ENCODE results near the gene LHPP.

LHPP gene

GRCh38 chr10:124559372-124560132, 97.9 kb downstream of the LHPP start:
- no peak for DNase-seq

DNA sequence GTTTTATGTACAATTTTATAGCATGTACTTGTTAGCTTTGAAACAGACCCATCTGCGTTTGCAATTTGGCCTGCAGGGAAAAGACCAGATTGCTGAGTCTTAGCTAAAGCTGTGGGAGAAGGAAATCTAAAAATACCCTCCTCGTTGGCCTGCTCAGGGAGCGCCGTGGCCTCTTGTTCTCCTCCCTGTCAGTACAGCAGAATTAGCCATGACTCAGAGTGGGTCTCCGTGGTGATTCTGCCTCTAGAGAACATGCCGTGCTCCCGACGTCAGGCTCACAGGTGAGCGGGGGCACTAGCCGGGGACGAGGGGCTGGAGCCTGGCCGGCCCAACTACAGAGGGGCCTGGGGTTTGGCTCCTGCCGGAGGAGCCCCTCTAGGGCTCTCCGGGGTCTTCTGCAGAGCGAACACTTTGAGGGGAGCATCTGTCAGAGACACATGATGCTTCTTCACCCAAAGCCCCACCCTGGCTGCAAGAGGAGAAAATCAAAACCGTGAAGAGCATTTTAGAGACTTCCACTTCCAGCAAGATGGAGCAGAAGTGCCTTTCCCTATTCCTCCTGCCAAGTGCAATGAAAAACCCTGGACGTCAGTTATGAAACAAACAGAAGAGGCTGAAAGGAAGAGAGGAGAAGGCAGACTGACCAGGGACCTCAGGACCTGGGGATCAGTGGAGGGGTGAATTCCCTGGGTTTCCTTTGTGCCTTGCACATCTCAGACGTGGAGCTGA, 98.9 kb downstream of the LHPP start:
- no peak for DNase-seq

DNA sequence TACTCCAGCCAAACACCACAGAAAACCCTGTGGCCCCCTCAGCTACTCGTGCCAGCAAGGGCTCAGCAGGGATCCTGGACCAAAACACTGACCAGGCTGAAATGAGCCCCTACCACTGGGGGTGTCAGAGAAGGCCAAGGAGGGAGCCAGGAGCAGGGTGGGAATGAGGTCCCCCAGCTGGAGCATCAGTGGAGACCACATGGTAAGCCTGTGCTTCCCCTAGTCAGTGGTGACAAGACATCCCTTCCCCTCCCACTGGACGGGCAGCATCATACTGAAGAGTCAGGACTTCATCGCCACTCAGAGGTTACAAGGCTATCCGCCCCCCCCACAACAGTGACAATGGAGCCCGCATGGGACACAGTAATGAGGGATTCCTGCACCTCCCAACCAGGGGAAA, 99.6 kb downstream of the LHPP start:
- no peak for DNase-seq

GRCh38 chr10:124562425-124563060, 100.9 kb downstream of the LHPP start:
- no peak for DNase-seq

GRCh38 chr10:124563320-124564040, 101.9 kb downstream of the LHPP start:
- no peak for DNase-seq

- DNase-seq, result no peak
Observed at GRCh38 chr10:124564881-124565280, 103.3 kb downstream of the LHPP start.

GRCh38 chr10:124565565-124566221, 104.1 kb downstream of the LHPP start:
- DNase-seq, result no peak

GRCh38 chr10:124566222-124566888, 104.7 kb downstream of the LHPP start:
- DNase-seq, result no peak

GRCh38 chr10:124566981-124567835, 105.6 kb downstream of the LHPP start:
- no peak for DNase-seq

DNA sequence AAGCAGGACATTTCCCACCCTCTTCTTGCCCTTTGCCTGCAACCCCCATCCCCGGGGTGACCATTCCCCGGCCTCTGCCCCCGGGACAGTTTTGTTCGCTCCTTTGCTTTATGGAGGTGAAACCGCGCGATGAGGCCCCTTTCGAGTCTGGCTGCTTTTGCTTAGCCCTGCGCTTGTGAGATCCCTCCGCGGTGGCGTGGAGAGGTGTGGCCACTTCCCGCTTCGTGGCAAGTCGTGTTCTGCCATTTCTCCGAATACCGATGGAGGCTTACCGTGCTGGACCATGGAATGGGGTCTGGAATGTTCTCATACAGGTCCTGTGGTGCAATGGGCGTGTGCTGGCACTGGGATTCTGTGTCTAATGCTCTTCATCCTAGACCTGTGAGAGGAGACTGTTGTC, 106.7 kb downstream of the LHPP start:
- DNase-seq, result no peak

GRCh38 chr10:124568848-124569622, 107.4 kb downstream of the LHPP start:
- DNase-seq, result no peak

DNA sequence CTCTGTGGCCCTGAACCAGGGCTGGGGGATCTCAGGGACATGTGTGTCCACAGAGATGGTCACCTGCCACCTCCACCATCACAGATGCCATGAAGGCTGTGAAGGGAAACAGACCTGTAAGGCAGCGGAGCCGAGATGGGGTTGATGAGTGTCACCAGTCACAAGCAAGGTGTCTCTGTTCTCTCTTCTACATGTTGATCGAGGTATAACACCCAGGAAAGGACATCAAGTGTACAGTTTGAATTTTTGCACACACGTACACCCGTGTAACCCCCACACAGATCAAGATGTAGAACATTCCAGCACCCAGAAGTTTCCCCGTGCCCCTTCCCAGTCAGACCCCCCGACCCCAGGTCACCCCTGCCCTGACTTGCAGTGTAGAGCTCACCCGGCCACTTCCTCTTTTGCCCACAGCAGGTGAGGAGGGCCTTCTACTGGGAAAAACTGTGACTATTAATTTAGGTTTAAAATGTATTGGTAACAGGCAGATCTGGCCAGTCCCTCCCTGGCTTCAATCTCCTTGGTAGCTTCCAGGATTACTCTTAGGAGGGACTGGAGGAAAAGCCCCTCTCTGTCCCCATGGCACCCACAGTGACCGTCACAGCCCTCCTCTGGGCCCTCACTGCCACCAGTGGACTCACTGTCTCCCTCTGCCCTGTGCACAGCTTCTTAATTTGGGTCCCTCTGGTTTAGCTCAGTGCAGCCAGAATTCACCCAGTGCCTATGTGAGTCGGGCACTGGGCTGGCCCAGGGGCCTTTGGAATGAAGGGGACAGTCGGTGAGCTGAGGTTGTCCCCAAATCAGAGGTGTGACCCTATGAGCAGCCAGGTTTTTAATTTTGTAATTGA, 108.2 kb downstream of the LHPP start:
- DNase-seq, result no peak

GRCh38 chr10:124570646-124571045, 109.0 kb downstream of the LHPP start:
- no peak for DNase-seq

GRCh38 chr10:124572751-124573150, 111.1 kb downstream of the LHPP start:
- no peak for DNase-seq

DNA sequence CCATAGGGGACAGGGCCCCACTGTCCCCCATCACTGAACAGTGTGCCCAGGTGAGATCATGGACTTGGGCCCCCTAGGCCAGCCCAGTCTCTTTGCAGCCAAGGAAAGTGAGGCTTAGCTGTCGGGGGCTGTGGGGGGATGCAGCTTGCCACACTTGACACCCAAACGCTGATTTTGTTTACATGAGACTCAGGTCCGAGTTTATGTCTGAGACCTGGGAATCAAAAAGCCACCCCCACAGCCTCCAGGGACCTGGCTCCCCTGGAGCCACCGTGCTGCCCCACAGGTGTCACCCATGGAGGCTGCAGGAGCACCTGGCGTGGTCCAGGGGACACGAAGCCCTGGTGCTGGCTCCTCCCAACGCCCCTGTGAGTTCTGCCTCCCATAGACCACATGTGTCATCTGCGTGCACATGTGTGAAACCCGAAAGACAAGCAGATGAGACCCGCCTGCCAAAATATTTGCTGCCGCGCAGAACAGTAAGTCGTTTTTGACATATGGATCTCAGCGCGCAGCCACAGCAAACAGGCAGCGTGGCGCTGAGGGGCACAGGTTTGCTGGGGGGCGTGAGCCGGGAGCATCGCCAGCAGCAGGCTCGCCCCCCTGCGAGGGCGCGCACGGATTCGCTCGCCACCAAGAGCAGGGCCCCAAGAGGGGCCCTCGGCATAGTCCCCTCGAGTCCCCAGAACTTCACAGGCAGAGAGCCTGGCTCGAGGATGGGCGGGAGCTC, 112.3 kb downstream of the LHPP start:
- no peak for DNase-seq

DNA sequence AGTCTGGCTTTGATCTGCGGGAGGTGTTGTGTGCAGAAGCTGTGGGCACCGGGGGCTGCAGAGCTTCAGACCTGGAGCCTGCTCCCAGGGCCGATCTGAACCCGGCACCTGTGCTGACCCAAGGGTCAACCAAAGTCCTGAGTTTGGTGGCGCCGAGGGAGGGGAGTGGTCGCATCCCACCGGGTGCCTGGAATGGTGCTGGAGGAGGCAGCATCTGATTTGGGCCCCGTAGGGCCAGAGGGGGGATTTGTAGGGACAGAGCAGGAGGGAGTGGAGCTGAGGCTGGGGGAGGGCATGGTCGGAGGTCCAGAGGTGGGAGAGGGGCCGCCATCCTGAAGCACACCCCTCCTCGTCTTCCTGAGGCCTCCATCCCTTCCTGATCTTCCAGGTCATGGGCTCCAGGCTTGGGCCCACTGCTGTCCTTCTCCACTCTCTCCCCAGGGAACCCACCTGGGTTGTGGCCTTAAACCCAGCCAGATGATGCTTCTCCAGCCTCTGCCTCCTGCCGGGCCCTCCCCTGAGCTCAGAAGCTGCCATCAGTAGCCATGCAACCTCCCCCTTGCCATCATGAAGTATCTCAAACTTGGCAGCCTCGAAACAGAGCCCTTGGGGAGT, 112.9 kb downstream of the LHPP start:
- no peak for DNase-seq

DNA sequence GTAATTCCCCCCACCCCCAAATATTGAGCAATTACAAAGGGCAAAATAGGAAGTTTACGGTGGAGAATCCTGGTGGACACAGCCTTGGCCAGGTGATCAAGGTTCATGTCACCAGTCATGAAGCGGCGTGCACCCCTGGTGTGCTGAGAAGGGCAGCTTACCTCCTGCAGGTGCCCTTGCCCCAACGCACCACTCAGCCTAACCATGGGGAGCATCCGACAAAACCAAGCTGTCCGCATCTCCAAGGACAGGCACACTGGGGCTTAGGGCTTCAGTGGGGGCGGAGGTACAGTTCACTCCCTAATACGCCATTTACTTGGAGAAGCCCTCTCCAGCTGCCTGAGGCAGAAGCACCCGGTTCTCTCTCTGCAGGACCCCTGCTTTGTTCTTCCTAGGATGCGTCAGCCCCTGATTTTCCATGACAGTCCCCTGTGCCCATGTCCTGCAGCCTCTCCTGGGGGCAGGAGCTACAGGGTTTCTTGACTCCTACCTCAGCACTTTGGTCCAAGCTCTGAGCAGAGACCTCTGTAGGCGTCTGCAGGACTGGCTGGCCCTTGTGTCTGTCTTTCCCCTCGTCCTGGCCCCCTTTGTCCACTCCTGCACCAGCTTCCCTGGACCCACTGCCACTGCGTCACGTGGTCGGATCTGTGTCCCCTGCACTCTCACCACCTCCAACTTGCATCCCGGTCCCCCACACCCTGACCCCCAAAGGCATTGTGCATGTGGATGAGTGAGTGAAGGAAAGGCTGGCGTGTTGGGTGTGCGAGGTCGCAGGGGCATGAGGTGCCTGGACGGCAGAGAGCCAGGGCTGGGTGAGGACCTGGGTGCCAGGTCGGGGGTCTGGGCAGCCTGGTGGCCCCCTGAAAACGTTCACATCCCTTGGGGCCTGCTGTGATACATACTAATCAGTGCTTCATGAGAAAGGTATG, 113.7 kb downstream of the LHPP start:
- no peak for DNase-seq

Measured in activated CD4-positive, alpha-beta T cell treated with anti-CD3 and anti-CD28 coated beads, Interleukin-2, amount 50 U/mL, for 4 hours (primary cell).